HEK293 (cell line): ENCODE measurements around the gene CREBL2.

Experiments used
- CTCF ChIA-PET: fragments of 350-600 bp; formaldehyde crosslinking; extraction: SDS; loops from one replicate; lab custom pipeline; 2021; ENCODE audit warnings: antibody characterized with exemption; lab: Yijun Ruan, JAX
- POLR2A ChIA-PET: fragments of 300-600 bp; formaldehyde crosslinking; extraction: SDS; loops from one replicate; lab custom pipeline; 2020; ENCODE audit warnings: antibody characterized with exemption, inconsistent platforms; lab: Yijun Ruan, JAX
- H3K27ac ChIP-seq: fragments of 200-500 bp; sonication (Bioruptor generic); 2 replicates; pipeline ENCODE4 v1.5.1; 2014; ENCODE audit warnings: low read depth, low read length, control low read depth, inconsistent platforms; ENCODE audit errors: extremely low read depth
- H3K36me3 ChIP-seq, 2 experiments: fragments of 200-500 bp in 1 of 2; sonication (Bioruptor generic) in 1 of 2; 1 replicate in 1 of 2; 2 replicates in 1 of 2; pipeline ENCODE4 v1.5.1; 2014 to 2017; ENCODE audit warnings: inconsistent platforms in 2 of 2, low read length in 2 of 2; ENCODE audit not compliant: control insufficient read depth in 2 of 2, insufficient read depth in 1 of 2
- H3K4me1 ChIP-seq: fragments of 200-500 bp; sonication (Bioruptor generic); 2 replicates; pipeline ENCODE4 v1.5.1; 2014; ENCODE audit warnings: mild to moderate bottlenecking, low read length, inconsistent platforms; ENCODE audit not compliant: control insufficient read depth, insufficient read depth
- H3K4me3 ChIP-seq: 2 replicates; pipeline ENCODE4 v1.5.1; 2011; ENCODE audit warnings: low read depth, mild to moderate bottlenecking, control low read depth, low read length, moderate library complexity
- H3K9me3 ChIP-seq: fragments of 200-500 bp; sonication (Bioruptor generic); 2 replicates; pipeline ENCODE4 v1.5.1; 2014; ENCODE audit warnings: low read depth, low read length, inconsistent platforms; ENCODE audit not compliant: control insufficient read depth, insufficient read depth
- IKZF3 ChIP-seq: fragments of 450-650 bp; IDR thresholded peaks from 2 replicates; pipeline ENCODE4 v1.5.0; 2018; ENCODE audit warnings: missing biosample characterization, mild to moderate bottlenecking, missing genetic modification characterization, moderate library complexity
- KLF16 ChIP-seq: fragments of 450-650 bp; formaldehyde crosslinking; IDR thresholded peaks from 2 replicates; pipeline ENCODE4 v1.5.1; 2017; ENCODE audit warnings: missing biosample characterization, missing genetic modification characterization
- OVOL3 ChIP-seq: fragments of 450-650 bp; formaldehyde crosslinking; IDR thresholded peaks from 2 replicates; pipeline ENCODE4 v1.5.1; 2016; ENCODE audit warnings: missing biosample characterization, missing genetic modification characterization
- ZBTB11 ChIP-seq: fragments of 450-650 bp; formaldehyde crosslinking; conservative IDR thresholded peaks from 2 replicates; pipeline ENCODE4 v1.5.1; 2016; ENCODE audit warnings: low read depth, missing biosample characterization, missing genetic modification characterization
- ZNF148 ChIP-seq: fragments of 450-650 bp; formaldehyde crosslinking; IDR thresholded peaks from 2 replicates; pipeline ENCODE4 v1.5.0; 2017; ENCODE audit warnings: missing biosample characterization, missing genetic modification characterization, borderline replicate concordance
- ZNF16 ChIP-seq: fragments of 450-650 bp; formaldehyde crosslinking; IDR thresholded peaks from 2 replicates; pipeline ENCODE4 v1.5.1; 2016; ENCODE audit warnings: low read depth, missing biosample characterization, missing genetic modification characterization
- ZNF202 ChIP-seq: fragments of 450-650 bp; formaldehyde crosslinking; IDR thresholded peaks from 2 replicates; pipeline ENCODE4 v1.5.1; 2016; ENCODE audit warnings: missing biosample characterization, missing genetic modification characterization, borderline replicate concordance
- ZNF350 ChIP-seq: fragments of 450-650 bp; formaldehyde crosslinking; IDR thresholded peaks from 2 replicates; pipeline ENCODE4 v1.5.0; 2017; ENCODE audit warnings: missing biosample characterization, mild to moderate bottlenecking, missing genetic modification characterization
- ZNF391 ChIP-seq: fragments of 450-650 bp; formaldehyde crosslinking; IDR thresholded peaks from 2 replicates; pipeline ENCODE4 v1.5.1; 2016; ENCODE audit warnings: low read depth, missing biosample characterization, missing genetic modification characterization, borderline replicate concordance
- ZNF423 ChIP-seq: fragments of 450-650 bp; formaldehyde crosslinking; IDR thresholded peaks from 2 replicates; pipeline ENCODE4 v1.5.1; 2016; ENCODE audit warnings: missing biosample characterization, missing genetic modification characterization
- ZNF548 ChIP-seq: fragments of 450-650 bp; formaldehyde crosslinking; IDR thresholded peaks from 2 replicates; pipeline ENCODE4 v1.5.1; 2016; ENCODE audit warnings: missing biosample characterization, missing genetic modification characterization
- ZNF610 ChIP-seq: fragments of 450-650 bp; formaldehyde crosslinking; IDR thresholded peaks from 2 replicates; pipeline ENCODE4 v1.5.1; 2016; ENCODE audit warnings: missing biosample characterization, missing genetic modification characterization, borderline replicate concordance
- ZNF624 ChIP-seq: fragments of 450-650 bp; formaldehyde crosslinking; IDR thresholded peaks from 2 replicates; pipeline ENCODE4 v1.5.1; 2017; ENCODE audit warnings: missing biosample characterization, missing genetic modification characterization
- ZSCAN30 ChIP-seq: fragments of 450-650 bp; IDR thresholded peaks from 2 replicates; pipeline ENCODE4 v1.5.1; 2018; ENCODE audit warnings: missing biosample characterization, mild to moderate bottlenecking, missing genetic modification characterization, moderate library complexity
- TF ChIP-seq, protein P1 (sequence below): fragments of 450-650 bp; formaldehyde crosslinking; IDR thresholded peaks from 2 replicates; pipeline ENCODE4 v1.5.1; 2016; ENCODE audit warnings: missing biosample characterization, missing genetic modification characterization

The CREBL2 gene

GRCh38 chr12:12599750-12600643, 11.7 kb upstream of the CREBL2 start (continued):
- no peak for TF ChIP-seq ZBTB11 (tag by site-specific recombination)
- no peak for TF ChIP-seq ZNF391
- TF ChIP-seq IKZF3 (tag by site-specific recombination), result 0 out of 2 replicates have a peak, but pooled peaks have one; percentile 34

- Histone ChIP-seq H3K4me1 (no peaks in the 10 kb centered on the region; the same call in 1 of the 2 replicates), H3K9me3 (no peaks in the 10 kb centered on the region), H3K36me3 (no peaks in the 10 kb centered on the region), H3K4me3 (no peak overlapping the region), H3K27ac (no peak overlapping the region)
- ChIA-PET CTCF (no interaction called here), POLR2A (no interaction called here)
- TF ChIP-seq ZNF624 (tag by site-specific recombination) (no peak), ZNF350 (tag by site-specific recombination) (no peak), ZNF548 (tag by site-specific recombination) (no peak), KLF16 (tag by site-specific recombination) (no peak), ZNF16 (tag by site-specific recombination) (no peak), ZNF202 (tag by site-specific recombination) (no peak), ZNF148 (tag by site-specific recombination) (no peak), ZSCAN30 (tag by site-specific recombination) (no peak), ZNF423 (tag by site-specific recombination) (no peak), OVOL3 (no peak), ZNF610 (tag by site-specific recombination) (no peak)
- TF ChIP-seq, protein P1, sequence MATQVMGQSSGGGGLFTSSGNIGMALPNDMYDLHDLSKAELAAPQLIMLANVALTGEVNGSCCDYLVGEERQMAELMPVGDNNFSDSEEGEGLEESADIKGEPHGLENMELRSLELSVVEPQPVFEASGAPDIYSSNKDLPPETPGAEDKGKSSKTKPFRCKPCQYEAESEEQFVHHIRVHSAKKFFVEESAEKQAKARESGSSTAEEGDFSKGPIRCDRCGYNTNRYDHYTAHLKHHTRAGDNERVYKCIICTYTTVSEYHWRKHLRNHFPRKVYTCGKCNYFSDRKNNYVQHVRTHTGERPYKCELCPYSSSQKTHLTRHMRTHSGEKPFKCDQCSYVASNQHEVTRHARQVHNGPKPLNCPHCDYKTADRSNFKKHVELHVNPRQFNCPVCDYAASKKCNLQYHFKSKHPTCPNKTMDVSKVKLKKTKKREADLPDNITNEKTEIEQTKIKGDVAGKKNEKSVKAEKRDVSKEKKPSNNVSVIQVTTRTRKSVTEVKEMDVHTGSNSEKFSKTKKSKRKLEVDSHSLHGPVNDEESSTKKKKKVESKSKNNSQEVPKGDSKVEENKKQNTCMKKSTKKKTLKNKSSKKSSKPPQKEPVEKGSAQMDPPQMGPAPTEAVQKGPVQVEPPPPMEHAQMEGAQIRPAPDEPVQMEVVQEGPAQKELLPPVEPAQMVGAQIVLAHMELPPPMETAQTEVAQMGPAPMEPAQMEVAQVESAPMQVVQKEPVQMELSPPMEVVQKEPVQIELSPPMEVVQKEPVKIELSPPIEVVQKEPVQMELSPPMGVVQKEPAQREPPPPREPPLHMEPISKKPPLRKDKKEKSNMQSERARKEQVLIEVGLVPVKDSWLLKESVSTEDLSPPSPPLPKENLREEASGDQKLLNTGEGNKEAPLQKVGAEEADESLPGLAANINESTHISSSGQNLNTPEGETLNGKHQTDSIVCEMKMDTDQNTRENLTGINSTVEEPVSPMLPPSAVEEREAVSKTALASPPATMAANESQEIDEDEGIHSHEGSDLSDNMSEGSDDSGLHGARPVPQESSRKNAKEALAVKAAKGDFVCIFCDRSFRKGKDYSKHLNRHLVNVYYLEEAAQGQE (tag by site-specific recombination), result no peak
- TF ChIP-seq, all 188 proteins: peak for 0
These were observed 11.0 kb upstream of the CREBL2 start for GRCh38 chr12:12600659-12601058.
